NCI-H187 (cell line): Measurements from ENCODE around the gene MYH10.

Experiments used
- DNase-seq, 2 experiments: peaks; one replicate each; lab custom pipeline; 2025; lab: John Stamatoyannopoulos, UW

The MYH10 gene

DNA sequence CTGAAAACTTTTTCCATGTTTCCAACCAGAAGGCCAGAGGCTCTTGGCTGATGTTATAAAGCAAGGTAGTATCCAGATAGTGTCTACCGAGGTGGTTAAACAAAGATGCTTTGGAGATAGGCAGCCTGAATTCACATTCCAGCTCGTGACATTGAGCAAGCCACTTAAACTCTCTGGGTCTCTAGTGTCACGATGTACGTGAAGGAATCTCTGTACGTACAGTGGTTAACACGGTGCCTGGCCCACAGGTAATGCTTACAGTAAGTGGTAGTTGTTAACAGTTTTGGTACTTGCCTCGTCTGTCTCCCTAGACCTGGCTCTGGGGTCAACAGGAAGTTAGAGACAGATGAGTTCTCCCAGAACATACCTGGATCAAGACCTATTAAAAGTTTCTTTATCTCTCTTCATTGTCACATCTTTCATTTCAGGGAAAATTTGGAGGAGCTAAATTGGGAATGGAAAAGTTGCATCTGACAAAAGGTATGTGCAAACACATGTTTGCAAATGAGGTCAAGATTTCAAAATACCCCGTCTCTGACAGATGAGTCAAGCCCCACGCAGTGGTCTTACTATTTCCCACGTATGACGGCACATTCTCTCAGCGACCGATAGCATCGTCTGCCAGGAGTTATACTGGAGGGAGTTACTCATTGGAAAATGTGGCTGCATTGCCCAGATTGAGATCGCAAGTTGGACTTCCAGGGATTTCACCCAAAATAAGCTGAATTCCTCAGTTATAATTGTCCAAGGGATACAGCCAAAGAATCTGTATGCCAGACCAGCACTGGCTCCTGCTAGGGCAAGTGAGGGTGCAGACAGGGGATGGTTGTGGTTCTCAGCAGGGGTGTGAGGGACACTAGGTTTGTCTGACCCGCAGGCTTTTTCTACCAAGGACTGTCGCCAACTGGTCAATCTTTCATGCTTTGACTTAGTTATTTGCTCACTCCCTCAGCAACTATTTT, 18.9 kb upstream of the MYH10 start:
- DNase-seq, result no peak

DNA sequence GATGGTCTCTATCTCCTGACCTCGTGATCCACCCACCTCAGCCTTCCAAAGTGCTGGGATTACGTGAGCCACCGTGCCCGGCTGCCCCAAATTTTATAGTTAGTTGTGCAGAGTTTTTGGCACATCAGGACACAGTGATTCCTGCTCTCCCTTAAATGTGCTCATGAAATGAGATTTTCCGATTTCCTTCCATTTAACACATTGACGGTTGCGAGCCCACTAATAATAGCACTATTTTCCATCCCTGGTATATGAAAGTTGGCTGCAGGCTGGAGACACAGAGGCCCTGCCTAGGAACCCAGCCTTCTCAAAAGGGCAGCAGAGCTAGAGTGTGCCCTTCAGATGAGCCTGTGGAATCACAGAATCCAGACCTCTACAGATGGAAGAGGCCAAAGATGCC, 17.4 kb upstream of the MYH10 start:
- no peak for DNase-seq

DNA sequence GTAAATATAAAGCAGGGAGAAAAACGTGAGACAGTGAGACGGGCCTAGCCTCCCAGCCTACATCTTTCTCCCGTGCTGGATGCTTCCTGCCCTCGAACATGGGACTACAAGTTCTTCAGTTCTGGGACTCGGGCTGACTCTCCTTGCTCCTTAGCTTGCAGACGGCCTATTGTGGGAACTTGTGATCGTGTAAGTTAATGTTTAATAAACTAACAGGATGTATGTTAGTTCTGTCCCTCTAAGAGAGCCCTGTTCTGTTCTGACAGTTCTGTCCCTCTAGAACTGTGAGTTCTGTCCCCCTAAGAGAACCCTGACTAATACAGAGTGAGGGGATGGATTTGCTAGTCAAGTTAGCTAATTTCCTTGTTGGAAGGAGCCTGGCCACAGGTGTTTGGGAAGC, 16.7 kb upstream of the MYH10 start:
- no peak for DNase-seq

DNA sequence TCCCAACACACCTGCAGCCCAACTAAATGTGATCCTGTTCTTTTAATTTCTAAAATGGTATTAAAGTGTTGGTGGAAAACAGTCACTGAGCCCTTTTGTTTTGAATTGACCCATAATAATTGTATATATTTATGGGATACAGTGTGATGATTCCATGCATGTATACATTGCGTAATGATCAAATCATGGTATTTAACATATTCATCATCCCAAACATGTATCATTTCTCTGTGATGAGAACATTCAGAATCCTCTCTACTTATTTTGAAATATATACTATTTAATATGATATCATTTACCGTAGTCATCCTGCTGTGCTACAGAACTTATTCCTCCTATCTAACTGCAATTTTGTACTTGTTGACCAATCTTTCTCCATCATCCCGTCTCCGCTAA, 14.0 kb upstream of the MYH10 start:
- no peak for DNase-seq

DNA sequence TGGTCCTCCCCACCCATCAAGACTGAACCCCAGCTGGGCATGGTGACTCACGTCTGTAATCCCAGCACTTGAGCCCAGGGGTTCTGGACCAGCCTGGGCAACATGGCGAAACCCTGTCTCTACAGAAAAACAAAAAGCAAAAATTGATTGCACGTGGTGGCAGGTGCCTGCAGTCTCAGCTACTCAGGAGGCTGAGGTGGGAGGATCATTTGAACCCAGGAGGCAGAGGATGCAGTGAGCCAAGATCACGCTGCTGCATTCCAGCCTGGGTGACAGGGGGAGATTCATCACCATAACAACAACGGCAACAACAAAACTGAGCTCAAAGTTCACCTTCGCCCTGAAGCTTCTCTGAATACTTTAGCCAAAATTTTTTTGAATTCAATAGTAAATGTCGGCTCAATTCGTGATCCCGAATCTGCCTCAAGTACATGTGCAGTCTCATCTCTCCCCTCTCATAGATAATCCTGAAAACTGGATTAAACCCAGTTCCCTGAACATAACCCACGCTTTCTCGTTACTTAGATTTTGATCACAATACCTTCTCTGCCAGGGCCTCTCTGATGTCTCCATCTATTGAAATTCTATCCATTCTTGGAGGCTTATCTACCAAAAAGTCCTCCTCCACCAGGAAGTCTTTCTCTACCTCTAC, 13.5 kb upstream of the MYH10 start:
- DNase-seq, result no peak

DNA sequence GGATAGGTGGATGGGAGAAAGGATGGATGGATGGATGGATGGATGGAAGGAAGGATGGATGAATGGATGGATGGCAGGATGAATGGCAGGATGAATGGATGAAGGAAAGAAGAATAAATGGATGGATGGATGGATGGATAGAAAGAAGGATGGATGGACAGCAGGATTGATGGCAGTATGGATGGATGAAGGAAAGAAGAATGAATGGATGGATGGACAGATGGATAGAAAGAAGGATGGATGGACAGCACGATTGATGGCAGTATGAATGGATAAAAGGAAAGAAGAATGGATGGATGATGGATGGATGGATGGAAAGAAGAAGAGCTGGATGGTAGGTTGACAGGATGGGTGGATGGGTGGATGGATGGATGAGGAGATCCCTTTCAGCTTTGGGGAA, 9.2 kb upstream of the MYH10 start:
- DNase-seq, result no peak

DNA sequence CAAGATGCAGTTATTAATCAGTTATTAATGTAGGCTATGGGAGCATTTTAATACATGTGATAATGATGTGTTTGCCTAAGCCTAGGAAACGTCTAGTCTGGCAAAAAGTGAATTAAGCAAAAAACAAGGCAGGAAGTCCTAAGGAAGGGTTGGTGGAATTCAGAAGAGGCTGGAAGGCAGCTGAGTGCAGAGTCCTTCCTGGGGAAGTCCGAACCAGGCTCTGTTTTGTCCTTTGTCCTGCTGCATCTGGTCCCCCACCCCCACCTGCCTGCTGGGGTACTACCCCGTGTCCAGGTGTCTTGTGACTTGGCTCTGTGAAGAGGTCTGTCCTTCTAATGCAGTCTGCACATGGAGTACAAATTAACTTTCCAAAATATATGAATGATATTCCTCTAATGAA, 1.5 kb upstream of the MYH10 start:
- no peak for DNase-seq

DNA sequence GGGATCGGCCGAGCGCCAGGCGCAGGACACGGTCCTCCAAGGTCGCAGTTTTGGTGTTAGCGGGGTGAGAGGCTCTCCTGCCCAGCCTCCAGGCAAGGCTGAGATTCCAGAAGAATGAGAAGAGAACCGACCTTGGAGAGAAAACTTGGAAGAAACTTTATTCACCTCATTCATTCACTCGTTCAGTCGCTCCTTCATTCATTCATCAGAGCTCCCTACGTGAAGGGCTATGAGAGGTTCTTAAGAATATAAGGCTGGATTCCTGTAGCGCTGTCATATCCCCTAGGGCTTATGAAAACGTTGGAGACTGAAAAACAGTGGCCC, 991 bp upstream of the MYH10 start:
- DNase-seq, result no peak

DNA sequence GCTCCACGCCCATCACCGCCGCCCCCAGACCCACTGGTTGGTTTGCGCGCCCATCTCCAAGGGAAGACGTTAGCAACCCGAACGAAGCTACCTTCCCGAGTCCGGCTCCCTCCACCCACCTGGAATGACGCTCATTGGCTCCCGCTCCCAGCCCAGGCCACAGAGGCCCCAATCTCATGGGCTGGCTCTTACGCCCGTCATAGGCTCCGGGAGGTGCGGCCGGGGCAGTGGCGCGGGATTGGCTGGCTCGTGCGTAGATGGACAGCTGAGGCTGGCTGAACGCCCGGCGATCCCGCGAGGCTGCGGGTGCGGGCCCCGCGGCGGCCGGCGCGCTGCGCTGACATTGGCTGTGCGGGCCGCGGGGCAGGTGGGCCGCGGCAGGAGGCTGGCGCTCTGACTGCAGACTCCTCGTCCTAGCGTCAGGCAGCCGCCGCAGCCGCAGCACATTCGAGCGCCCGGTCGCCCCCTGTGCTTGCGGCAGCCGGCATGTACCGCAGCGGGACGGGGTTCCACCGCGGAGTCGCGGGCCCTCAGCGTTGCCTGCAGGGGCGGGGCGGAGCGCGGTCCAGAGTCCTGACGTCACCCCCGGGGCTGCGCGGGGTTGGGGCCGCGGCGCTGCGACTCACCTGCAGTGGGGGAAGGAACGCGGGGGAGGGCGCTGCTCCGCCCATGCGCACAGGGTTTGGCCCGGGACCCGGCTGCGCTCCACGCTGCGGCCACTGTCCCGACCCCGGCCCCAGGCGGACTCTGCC, 453 bp upstream of the MYH10 start:
- peak; percentile 89 to 91 for DNase-seq

DNA sequence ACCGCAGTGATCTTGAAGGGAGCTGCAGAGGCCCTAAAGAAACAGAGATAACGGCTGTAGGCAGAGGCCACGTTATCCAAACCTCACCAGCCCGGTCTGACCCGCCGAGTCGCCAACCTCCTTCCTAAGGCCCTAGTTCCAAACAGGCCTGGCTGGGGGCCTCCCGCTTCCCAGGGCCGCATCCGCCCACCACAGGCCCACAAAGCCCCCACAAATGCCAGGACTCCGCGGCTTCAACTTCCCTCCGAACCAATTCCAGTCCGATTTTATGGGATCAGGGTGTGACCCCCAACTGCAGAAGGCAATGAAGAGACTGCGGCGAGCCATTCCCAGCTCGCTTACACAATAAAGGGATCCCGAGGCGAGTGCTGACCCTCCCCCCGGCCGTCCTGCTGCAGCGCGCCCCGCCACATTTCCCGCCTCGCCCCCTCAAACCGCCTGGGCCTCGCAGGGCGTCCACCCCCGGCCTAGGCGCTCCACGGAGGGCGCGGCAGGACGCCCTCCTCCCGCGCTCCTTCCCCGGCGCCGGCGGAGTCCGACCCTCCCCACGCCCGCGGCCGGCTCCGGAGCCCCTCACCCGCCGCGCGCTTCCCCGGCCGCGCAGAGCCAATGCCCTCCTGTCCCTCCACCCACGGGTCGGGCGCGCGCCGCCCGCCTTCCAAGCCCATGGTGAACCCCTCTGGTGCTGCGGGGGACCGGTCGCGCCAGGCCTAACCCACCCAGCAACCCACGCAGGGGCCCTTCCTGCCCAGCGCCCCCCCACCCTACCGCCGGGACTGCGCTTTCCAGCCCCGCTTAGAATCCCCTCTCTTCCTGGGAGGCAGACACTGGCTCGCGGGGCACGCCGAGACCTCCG, 926 bp downstream of the MYH10 start:
- no peak for DNase-seq

DNA sequence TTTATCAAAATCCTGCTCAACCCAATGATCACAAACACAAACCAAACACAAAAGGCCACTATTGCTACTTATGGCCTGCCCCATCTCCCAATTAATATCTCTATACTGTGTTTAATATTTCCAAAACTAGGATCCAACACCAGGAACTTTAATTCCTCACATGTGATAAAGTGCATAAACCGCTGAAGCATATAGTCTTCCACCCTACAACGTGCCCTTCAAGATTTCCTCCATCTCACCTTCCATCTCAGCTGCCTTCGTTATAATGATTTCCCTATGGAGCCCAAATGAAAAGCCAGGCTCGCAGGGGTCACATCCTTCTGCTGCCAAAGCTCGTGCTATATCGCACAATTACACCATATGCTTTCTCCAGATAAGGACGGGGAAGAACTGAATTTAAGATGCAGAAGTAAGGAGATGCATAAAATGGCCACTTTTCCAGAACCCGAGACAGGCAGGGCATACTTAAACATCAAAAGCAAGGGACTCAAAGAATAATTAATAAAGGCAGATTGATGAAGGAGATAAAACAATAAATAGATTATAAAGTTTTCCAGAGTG, 1.8 kb downstream of the MYH10 start:
- DNase-seq, result no peak

DNA sequence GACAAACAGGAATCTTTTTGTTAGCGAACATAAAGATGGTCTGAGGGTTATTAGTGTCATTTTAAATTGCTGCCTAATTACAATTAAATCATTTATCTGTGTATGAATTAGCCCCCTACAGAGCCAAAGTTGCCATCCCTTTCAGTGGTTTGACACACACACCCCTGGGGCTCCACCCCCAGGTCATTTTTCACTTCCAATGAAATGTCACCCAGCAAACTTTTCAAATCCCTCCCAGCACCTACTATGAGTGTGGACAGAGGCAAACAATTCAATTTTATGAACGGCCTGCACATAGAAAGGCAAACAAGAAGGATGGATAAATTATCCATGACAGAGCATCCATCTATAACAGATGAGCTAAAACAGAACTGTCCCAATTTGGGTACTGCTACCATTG, 2.4 kb downstream of the MYH10 start:
- no peak for DNase-seq

DNA sequence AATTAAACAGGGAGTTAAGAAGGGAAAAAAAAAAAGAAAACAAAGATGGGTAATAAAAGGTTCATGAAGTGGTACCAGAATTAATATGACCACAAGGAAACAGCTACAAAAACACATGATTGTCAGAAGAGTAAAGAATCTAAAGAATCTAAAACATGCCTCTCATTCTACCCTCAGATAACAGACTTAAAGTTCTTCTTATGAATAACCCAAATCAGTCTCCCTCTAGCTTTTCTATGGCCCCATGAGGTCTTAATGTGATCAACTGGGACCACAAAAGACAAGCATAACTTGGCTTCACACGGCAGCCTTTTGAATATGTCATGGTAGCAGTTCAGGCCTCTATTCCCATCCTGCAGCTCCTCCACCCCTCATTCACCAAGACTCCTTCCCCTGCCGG, 6.9 kb downstream of the MYH10 start:
- no peak for DNase-seq

DNA sequence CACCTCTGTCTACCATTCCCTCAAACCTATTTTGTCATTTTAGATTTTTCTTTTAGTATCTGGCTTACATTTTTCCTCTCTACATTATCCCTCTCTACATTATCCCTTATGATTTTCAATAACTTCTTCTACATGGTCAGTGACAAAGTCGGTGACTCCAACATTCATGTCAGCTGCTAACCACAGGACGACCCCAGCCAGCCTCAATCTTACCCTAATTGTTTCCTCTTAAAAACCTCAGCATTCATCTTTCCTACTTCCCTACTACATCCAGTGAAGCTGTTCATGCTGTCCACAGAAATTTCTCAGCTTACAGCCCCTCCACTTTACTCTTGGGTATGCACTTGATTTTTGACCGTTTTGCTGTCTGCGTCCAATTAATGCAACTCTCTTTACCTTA, 8.3 kb downstream of the MYH10 start:
- DNase-seq, result no peak

DNA sequence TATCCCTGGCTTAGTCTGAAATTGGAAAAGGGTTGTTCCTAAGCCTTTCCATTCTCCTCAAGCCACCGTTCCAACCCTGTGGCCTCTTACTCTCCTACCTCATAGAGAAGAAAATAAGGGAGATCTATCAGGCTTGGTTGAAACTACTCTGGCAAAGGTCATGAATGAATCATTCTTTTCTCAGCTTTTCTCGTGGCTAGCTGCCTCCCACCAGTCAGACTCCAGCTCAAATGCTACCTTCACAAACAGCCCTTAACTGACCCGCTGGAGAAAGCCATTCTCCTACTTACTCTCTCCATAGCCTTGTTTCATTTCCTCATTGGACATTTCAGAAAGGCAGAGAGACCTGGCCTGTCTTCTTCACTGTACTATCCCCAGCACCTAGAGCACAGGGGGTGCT, 8.9 kb downstream of the MYH10 start:
- DNase-seq, result no peak

DNA sequence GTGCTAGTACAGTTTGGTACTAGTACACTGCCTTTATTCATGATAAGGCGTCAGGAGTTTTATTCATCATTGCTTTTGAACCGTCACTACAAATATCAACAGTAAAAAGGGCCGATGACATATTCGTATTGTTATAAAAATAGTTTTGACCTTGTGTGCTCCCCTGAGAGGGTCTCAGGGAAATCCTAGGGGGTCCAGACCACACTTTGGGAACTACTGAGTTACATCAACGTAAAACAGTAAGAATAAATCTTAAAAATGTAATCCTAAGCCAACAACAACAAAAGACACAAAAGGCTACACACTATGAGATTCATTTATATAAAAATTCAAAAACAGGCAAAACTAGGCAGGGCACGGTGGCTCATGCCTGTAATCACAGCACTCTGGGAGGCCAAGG, 11.2 kb downstream of the MYH10 start:
- no peak for DNase-seq

DNA sequence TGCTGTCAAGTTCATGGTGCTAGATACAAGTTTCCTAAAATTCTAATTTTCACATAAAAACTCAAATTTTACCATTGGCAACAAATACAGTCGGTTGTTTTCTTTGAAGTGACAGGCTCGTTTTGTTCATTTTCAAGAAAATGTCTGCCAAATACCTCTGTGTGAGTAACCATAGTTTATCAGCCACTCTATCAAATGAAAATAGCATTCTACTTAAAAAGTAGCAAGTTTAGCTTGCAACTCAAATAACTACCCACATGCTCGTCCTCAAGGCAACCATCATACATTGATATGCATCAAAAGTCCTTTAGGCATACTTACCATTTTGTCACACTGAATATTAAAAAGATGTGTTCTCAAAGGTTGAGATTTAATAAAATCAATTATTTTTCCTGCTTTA, 11.7 kb downstream of the MYH10 start:
- DNase-seq, result no peak

DNA sequence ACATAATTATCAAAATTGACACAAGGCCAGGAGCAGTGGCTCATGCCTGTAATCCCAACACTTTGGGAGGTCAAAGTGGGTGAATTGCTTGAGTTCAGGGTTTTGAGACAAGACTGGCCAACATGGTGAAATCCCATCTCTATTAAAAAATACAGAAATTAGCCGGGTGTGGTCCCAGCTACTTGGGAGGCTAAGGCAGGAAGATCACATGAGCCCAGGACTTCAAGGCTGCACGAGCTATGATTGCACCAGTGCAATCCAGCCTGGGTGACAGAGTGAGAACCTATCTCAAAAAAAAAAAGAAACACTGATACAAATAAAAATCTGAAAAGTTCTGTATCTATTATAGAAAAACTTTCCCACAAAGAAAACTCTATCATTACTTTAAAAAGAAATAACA, 15.5 kb downstream of the MYH10 start:
- DNase-seq, result no peak

DNA sequence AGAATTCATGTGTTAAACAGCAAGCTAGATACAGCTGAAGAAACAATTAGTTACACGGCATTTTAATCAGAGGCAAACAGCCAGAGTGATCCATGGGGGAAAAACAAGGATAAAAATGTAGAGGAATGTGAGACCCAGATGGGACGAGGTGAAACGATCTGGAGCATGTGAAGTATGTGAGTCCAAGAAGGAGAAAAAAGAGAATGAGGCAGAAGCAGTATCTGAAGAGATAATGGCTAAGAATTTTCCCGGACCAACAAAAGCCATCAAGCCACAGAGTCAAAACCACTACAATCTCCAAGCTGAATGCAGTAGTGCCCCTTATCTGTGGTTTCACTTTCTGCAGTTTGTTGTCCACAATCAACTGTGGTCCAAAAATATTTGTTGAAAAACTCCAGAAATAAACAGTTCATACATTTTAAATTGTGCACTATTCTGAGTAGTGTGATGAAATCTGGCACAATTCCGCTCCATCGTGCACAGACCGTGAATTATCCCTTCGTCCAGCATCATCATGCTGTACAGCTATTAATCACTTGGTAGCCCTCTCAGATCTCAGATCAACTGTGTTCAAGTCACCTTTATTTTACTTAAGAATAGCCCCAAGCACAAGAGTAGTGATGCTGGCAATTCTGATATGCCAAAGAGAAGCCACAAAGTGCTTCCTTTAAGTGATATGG, 18.8 kb downstream of the MYH10 start:
- DNase-seq, result no peak

DNA sequence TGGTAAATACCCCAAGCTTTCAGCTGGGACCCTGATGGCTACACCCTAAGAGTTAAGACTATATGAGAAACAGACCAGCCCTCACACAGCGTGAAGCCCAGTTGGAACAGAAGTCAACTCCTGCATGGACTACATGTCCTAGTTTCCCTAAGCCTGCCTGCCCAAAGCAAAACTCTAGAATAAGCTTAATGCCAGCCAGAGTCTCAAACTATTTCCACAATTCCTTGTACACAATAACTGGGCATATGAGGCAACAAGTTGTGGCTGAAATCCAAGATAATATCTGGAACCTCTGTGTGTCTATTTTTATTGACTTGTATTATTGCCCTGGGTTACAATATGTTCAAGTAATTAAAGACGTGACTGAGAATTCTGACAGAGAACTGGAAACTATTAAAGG, 19.4 kb downstream of the MYH10 start:
- DNase-seq, result no peak

DNA sequence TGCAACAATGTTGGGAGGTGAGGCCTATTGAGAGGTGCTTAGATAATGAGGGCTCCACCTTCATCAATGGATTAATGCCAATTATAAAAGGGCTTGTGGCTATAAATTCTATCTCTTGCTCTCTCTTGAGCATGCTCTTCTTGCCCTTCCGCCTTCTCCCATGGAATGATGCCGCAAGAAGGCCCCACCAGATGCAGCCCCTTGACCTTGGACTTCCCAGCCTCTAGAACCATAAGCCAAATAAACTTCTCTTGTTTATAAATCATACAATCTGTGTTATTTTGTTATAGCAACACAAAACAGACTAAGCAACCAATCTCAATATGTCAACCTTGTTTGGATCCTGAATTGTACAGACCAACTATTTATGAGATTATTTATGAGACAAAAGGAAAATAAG, 20.0 kb downstream of the MYH10 start:
- DNase-seq, result no peak
